Fibroblast of the aortic adventitia (primary cell): ENCODE results near the gene AADACL3. TPM values are rescaled to one million over a fixed set of nuclear protein-coding genes. Genes with fewer than 3 reads are reported as not detected.

ENCODE experiments used
- DNase-seq: peaks from one replicate; pipeline ENCODE4 v3.0.0-alpha.2; 2010; ENCODE audit warnings: low read depth
- H3K4me3 ChIP-seq: 2 replicates; pipeline ENCODE4 v1.5.1; 2011; ENCODE audit warnings: low read depth, mild to moderate bottlenecking, control low read depth, low read length, moderate library complexity
- total RNA-seq: library from RNA; depleted of rRNA; stranded (reverse); fragments of >200 nt; gene quantifications from 2 replicates; pipeline ENCODE4 v1.2.3, GENCODE V29; 2012; ENCODE audit warnings: low replicate concordance
- TF ChIP-seq, protein P1 (sequence below): IDR thresholded peaks from 2 replicates; pipeline ENCODE4 v1.5.1; 2011; ENCODE audit warnings: mild to moderate bottlenecking, low read length, control low read depth, inconsistent platforms; ENCODE audit not compliant: insufficient read depth

Gene AADACL3
- total RNA-seq, 1 donor = not detected

DNA sequence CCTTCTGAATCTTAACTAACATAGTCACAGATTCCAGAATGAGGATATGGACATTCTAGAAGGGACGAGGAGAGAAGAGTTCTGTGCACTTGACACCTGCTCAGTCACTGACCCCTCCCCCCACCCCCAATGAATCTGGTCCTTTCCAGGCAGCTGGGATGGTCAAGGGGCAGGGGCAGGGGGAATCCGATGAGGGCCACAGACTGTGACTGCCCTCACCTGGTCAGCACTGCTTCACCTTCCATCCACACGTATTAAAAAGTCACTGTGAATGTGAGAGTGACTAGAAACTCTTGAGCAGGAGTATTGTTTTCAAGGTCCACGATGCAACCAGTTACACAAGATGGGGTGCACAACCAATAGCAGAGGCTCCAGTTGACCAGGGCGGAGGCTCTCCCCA lies 48.1 kb downstream of the AADACL3 start:
- H3K4me3 ChIP-seq = no peak overlapping the region
- DNase-seq = no peak
- TF ChIP-seq, protein P1, sequence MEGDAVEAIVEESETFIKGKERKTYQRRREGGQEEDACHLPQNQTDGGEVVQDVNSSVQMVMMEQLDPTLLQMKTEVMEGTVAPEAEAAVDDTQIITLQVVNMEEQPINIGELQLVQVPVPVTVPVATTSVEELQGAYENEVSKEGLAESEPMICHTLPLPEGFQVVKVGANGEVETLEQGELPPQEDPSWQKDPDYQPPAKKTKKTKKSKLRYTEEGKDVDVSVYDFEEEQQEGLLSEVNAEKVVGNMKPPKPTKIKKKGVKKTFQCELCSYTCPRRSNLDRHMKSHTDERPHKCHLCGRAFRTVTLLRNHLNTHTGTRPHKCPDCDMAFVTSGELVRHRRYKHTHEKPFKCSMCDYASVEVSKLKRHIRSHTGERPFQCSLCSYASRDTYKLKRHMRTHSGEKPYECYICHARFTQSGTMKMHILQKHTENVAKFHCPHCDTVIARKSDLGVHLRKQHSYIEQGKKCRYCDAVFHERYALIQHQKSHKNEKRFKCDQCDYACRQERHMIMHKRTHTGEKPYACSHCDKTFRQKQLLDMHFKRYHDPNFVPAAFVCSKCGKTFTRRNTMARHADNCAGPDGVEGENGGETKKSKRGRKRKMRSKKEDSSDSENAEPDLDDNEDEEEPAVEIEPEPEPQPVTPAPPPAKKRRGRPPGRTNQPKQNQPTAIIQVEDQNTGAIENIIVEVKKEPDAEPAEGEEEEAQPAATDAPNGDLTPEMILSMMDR = no peak

DNA sequence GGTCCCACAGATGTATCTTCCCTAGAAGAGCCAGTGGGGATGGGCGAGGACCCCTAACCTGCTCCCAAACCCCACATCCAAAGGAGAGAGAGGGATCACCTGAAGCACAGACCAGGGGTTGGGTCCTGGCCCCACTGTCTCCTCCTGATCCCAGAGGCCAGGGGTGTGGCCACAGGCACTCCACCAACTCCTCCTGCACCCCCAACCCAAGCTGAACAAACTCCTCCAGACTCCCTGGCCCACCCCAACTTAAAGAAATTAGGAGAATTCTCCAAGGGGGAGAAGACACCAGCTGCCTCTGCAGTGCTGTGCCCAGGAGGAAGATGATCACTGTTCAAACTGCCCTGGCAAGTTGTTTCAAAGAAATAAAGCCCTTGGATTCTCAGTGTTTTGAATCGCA lies 53.1 kb downstream of the AADACL3 start:
- TF ChIP-seq, protein P1 = no peak
- H3K4me3 ChIP-seq = no peak overlapping the region
- DNase-seq = no peak

DNA sequence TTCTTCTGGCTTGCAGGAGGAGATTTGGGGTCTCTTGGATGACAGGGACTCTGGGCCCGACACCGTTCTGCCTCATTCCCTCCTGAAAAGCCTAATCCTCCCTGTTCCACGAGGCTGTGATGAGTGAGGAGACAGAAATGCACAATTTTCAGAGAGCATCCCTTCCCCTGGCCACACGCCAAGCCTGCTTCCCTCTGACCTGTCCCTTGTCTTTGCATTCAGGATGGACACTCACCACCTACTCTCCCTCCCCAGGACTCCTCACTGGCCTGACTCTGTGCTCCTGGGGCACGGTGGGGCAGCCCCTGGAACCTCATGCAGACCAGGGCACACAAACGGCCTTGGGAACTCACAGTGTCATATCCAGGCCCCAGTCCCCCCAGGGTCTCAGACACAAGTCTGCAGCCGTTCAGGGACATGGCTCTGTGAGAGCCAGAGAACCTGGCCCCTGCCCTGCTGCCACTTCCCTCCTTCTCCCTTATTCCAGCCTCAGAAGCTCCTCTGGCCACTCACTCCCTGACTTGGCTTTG lies 54.1 kb downstream of the AADACL3 start:
- no peak overlapping the region for H3K4me3 ChIP-seq
- TF ChIP-seq, protein P1 = no peak
- no peak for DNase-seq

DNA sequence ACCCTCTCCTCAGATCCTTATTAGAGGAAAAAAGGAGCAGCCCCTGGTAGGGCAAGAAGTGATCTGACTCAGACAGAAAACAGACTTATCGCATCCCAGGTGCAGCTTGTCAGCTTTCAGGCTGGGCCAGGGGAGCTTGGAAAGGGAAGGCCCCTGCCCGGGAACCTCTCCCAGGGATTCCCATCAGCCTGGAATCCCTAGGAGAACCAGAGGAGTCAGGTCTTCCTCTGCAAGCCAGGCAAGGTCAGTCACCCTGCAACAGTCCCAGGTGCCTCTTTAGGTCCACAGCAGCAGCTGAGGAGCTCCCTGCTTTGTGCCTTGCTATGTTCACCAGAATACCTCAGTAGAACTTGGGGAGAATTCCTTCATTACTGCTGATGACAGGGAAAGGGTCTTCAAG lies 54.7 kb downstream of the AADACL3 start:
- TF ChIP-seq, protein P1 = no peak
- DNase-seq = no peak
- no peak overlapping the region for H3K4me3 ChIP-seq

DNA sequence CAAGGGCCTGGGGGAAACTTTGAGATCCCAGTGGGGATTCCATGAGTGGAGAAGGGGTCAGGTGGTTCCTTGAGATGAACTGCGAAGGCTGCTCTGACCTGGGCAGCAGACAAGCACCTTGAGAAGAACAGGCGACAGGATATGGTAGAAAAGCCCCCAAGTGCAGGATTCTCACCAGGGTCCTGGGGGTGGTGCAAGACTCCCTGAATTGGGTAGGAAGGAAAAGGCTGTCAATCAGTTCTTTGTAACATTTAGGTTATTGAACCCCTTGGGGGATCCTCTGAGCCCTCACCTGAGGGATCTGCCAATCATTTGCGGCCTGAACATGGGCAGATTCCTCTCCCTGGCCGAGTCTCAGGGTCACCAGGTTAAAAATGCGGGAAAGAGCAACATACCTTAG lies 55.3 kb downstream of the AADACL3 start:
- TF ChIP-seq, protein P1 = no peak
- H3K4me3 ChIP-seq = no peak overlapping the region
- DNase-seq = no peak

DNA sequence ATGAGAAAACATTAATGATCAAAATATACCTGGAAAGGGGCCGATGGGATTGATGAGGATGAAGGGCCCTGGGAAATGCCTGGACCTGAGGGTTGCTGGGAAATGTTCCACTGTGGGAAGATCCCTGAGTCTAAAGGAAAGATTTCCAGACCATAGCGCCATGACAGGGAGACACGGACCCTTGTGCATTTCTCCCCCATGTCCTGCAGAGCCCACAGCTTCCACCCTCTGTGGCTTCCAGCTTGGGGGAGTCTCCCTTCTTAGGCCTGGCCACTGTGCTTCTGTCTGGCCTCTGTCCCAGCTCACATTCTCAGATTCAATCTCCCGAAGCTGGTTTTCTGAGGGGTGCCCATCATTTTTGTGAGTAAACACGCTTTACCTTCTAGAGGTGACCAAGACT lies 56.6 kb downstream of the AADACL3 start:
- TF ChIP-seq, protein P1 = no peak
- DNase-seq = no peak
- no peak overlapping the region for H3K4me3 ChIP-seq

DNA sequence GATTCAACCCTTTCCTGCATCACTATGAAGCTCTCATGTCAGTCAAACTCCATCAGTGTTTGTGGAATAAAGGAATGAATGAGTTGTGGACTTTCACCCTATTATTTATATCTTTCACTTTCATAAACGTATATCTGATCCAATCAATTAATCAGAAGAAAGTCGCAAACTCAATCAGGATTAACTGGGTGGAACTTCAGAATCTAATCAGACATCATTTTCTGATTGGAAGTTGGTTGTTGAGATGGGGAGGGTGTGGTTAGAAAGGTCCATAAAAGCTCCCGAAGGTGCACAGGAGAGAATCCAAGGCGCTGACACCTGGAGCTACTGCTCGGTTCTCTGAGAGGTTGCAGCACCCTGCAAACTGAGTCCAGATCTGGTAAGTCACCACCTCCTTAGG lies 57.5 kb downstream of the AADACL3 start, which contains the start of gene PRAMEF12:
PRAMEF12 (plus strand) TSS at position 301 of the 400 bp plus-strand sequence. CDS start 1,130 bp downstream, outside the sequence.
- no peak for DNase-seq
- TF ChIP-seq, protein P1 = no peak
- no peak within 1 kb of the TSS for H3K4me3 ChIP-seq
